NCI-H2107 treated with DMSO at 0.1 percent for 48 hours (cell line): ENCODE results near the gene ERBB2.
"Not testable (repeated sequence)": the region's sequence is repeated elsewhere in the genome, so short reads cannot be mapped to it uniquely, and the experiment has no call there.

Experiments used
- DNase-seq: peaks from one replicate; lab custom pipeline; 2025; ENCODE audit not compliant: unreplicated experiment; lab: John Stamatoyannopoulos, UW

The ERBB2 gene

GRCh38 chr17:39722104-39722503 lies 22.2 kb downstream of the ERBB2 start:
- DNase-seq = no peak

GRCh38 chr17:39722965-39723848 lies 23.3 kb downstream of the ERBB2 start:
- DNase-seq = no peak

GRCh38 chr17:39724731-39725130 lies 24.9 kb downstream of the ERBB2 start:
- no peak for DNase-seq

GRCh38 chr17:39725923-39726322 lies 26.1 kb downstream of the ERBB2 start:
- DNase-seq = not testable (repeated sequence)

GRCh38 chr17:39726617-39727016 lies 26.8 kb downstream of the ERBB2 start:
- DNase-seq = no peak

GRCh38 chr17:39727556-39727955 lies 27.7 kb downstream of the ERBB2 start:
- no peak for DNase-seq

- no peak for DNase-seq
These were observed 29.5 kb downstream of the ERBB2 start for GRCh38 chr17:39729280-39729851.

- no peak for DNase-seq
These were observed 30.4 kb downstream of the ERBB2 start, which contains the start of gene MIEN1 for GRCh38 chr17:39730095-39730921. TSS of gene MIEN1 (minus strand) at chr17:39730532. CDS start at chr17:39730495, 37 bp downstream.

- no peak for DNase-seq
These were observed 32.7 kb downstream of the ERBB2 start for GRCh38 chr17:39732586-39732985.

GRCh38 chr17:39735882-39736281 lies 36.0 kb downstream of the ERBB2 start:
- DNase-seq = no peak

- no peak for DNase-seq
These were observed 36.7 kb downstream of the ERBB2 start for GRCh38 chr17:39736319-39737165.

GRCh38 chr17:39737206-39737759 lies 37.4 kb downstream of the ERBB2 start:
- DNase-seq = no peak

GRCh38 chr17:39737760-39738567 lies 38.1 kb downstream of the ERBB2 start, which contains the start of gene GRB7:
TSS of gene GRB7 (plus strand) at chr17:39737938. CDS start at chr17:39742302, 4,364 bp downstream.
- DNase-seq = peak; percentile 82

GRCh38 chr17:39738568-39738901 lies 38.7 kb downstream of the ERBB2 start:
- peak; percentile 38 for DNase-seq

- DNase-seq = peak; percentile 81
These were observed 39.4 kb downstream of the ERBB2 start for GRCh38 chr17:39738983-39739884.

- no peak for DNase-seq
These were observed 40.1 kb downstream of the ERBB2 start for GRCh38 chr17:39739885-39740356.

GRCh38 chr17:39740357-39741111 lies 40.7 kb downstream of the ERBB2 start:
- peak; percentile 42 for DNase-seq
